Measurements from ENCODE around the gene DSCAML1. TPM values are rescaled to one million over a fixed set of nuclear protein-coding genes. Genes with fewer than 3 reads are reported as not detected.
A peak's percentile ranks its signal among the peaks of the same experiment; 100 is the strongest.

Gene DSCAML1
- total and polyA plus RNA-seq, 2 of the 8 experiments (the other 6 are each of a cell fraction or from before 2014, with no cell fraction given) = 0.19 to 0.24 TPM

DNA sequence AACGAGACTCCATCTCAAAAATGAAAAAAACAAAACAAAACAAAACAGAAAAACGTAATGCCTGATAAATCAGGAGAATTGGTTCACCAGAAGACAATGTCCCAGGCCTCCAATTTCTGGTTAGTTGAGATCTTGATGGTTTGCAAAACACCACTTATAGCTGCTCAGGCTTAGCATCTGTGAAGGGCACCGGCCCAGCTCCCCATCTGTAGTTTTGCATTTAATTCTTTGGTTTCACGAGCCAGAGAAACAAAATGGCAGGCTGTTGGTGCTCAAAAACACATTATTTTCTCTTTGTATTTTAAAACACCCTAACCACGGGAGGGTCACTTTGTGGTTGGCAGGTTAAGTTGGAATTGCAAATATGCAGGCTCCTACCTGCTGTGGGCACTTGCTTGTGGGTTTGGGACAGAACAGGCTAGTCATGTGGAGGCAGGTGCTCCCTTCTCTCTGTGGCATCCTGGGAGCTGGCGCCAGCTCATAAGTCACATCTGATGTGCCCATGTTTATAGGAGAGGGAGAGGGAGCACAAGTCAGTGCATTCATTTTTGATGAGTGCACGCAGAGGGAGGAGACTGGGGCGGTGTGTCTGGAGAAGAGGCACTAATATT is 323.4 kb downstream of the DSCAML1 start (continued):
- TF ChIP-seq, protein P1, sequence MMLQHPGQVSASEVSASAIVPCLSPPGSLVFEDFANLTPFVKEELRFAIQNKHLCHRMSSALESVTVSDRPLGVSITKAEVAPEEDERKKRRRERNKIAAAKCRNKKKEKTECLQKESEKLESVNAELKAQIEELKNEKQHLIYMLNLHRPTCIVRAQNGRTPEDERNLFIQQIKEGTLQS (IDR thresholded peaks at IDR 0.05; ENCODE audit: insufficient read depth, low read depth, low read length) = no peak
- TF ChIP-seq GTF2F1 (IDR thresholded peaks at IDR 0.05; ENCODE audit: borderline replicate concordance, low read depth, low read length) (no peak), RAD21 (IDR thresholded peaks at IDR 0.05 in 1 of 2, conservative IDR thresholded peaks at IDR 0.05 in 1 of 2; ENCODE audit: low read depth in 2 of 2, low read length in 2 of 2) (no peak), NANOG (IDR thresholded peaks at IDR 0.05; ENCODE audit: insufficient read depth, low read depth, low read length, poor library complexity, severe bottlenecking) (peak; percentile 51), EP300 (IDR thresholded peaks at IDR 0.05; ENCODE audit: borderline replicate concordance in 1 of 2, low read depth in 2 of 2, low read length in 2 of 2) (no peak), BRCA1 (IDR thresholded peaks at IDR 0.05; ENCODE audit: low read depth, low read length) (no peak), POLR2AphosphoS5 (IDR thresholded peaks at IDR 0.05; ENCODE audit: low read depth, low read length) (no peak), CREB1 (IDR thresholded peaks at IDR 0.05) (no peak), SIN3A (conservative IDR thresholded peaks at IDR 0.05 in 1 of 2, IDR thresholded peaks at IDR 0.05 in 1 of 2; ENCODE audit: low read depth in 1 of 2, low read length in 2 of 2) (no peak), KDM1A (IDR thresholded peaks at IDR 0.05; ENCODE audit: borderline replicate concordance, low read length) (no peak), CBX5 (IDR thresholded peaks at IDR 0.05; ENCODE audit: low read depth, low read length) (no peak), JUN (IDR thresholded peaks at IDR 0.05; ENCODE audit: low read depth, low read length) (no peak), SAP30 (IDR thresholded peaks at IDR 0.05; ENCODE audit: insufficient read depth, insufficient replicate concordance, low read length) (no peak), HDAC6 (IDR thresholded peaks at IDR 0.05; ENCODE audit: low read depth, low read length) (no peak), JUND (IDR thresholded peaks at IDR 0.05; ENCODE audit: low read length) (no peak), RXRA (IDR thresholded peaks at IDR 0.05; ENCODE audit: insufficient read depth, low read depth, low read length) (no peak), SP4 (IDR thresholded peaks at IDR 0.05; ENCODE audit: low read length) (no peak), FOSL1 (IDR thresholded peaks at IDR 0.05; ENCODE audit: insufficient read depth, low read depth, low read length) (no peak)
- TF ChIP-seq, protein P2, sequence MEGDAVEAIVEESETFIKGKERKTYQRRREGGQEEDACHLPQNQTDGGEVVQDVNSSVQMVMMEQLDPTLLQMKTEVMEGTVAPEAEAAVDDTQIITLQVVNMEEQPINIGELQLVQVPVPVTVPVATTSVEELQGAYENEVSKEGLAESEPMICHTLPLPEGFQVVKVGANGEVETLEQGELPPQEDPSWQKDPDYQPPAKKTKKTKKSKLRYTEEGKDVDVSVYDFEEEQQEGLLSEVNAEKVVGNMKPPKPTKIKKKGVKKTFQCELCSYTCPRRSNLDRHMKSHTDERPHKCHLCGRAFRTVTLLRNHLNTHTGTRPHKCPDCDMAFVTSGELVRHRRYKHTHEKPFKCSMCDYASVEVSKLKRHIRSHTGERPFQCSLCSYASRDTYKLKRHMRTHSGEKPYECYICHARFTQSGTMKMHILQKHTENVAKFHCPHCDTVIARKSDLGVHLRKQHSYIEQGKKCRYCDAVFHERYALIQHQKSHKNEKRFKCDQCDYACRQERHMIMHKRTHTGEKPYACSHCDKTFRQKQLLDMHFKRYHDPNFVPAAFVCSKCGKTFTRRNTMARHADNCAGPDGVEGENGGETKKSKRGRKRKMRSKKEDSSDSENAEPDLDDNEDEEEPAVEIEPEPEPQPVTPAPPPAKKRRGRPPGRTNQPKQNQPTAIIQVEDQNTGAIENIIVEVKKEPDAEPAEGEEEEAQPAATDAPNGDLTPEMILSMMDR (IDR thresholded peaks at IDR 0.05; ENCODE audit: control extremely low read depth in 1 of 3, insufficient read depth in 1 of 3, low read depth in 1 of 3, low read length in 3 of 3) = no peak

All from H1 (cell line).